HG03575 (cell line): Measurements from ENCODE around the gene DUSP16.
A peak's percentile ranks its signal among the peaks of the same experiment; 100 is the strongest.
"Not testable (repeated sequence)": the region's sequence is repeated elsewhere in the genome, so short reads cannot be mapped to it uniquely, and the experiment has no call there.

Experiments used
- ATAC-seq: cut with Tn5 transposase; IDR thresholded peaks from one replicate; pipeline ENCODE4 v1.9.1; 2021; ENCODE audit not compliant: unreplicated experiment, insufficient number of reproducible peaks, low FRiP score; ENCODE audit errors: extremely low read depth

The DUSP16 gene

DNA sequence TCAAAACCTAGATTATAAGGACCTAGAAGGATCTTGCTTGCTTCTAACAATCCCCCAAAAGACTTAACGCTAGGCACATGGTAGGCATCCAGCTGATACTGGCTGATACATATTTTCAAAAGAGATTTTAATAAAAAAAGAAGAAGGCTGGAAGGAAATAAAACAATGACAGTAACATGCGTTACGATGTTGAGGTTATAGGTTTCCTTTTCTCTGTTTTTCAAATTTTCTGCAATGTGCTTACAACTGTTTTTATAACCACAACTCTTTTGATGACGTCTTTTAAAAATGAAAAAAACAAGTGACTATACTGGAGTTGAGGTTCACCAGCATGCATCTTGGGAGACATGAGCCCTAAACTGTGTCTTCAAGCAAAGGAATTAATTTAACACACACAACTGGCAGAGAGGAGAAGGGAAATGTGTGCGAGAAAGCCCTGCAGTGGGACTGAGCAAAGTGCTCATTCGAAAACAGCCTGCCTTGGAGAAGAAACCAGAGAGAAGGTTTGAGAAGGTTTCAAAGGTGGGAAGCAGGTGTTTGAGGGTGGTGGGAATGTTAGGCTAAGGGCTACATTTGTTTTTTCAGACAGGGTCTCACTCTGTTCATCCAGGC lies 80.4 kb downstream of the DUSP16 start:
- no peak for ATAC-seq

DNA sequence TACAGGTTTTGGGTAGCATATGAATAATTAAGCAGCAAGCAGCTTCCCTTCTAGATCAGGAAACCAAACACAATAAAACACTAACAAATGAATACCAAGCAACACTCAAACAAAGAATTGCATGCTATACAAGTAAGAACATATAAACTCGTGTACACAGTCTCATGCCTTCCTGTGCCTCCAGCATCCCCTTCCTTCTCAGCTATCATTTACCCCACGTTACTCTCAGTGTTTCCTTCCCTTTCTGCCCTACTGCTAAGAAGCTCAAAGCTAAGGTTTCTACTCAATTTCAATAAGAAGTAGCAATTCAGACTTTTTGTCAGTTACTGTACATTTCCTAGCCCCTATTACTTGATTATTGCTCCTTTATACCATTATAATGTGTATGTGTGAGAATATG lies 81.0 kb downstream of the DUSP16 start:
- no peak for ATAC-seq

DNA sequence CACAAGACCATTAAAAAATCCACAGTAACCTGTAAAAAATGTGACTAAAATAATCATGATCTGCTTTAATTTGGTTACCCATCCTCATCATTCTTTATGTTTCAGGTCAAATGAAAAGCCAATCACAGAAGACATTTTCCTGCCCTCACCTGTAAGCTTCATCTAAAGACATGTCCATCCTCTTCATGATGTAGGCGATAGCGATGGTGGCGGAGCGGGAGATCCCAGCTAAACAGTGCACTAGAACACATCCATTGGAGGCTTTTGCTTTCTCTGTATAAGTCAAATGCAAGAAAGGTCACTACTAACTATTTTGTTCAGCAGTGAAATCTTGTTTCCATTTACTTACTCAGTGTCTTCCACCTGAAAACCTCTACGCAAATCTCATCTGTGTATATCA lies 82.6 kb downstream of the DUSP16 start:
- ATAC-seq = no peak

DNA sequence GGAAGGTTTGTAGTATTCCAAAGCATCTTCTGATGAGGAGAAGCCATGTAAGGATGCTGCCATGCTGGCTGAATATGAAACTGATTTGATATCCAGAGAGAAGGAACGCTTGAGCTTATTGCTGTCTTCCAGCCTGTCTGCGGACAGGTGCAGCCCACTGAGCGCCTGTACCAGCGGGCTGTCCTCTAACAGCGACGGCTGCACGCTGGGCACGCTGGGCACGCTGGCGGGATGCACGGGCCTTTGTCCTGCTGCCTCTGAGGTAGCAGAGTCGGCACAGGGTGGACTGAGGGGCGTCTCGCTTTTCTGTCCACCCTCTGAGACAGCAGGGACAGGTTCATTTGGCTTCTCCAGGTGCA lies 85.2 kb downstream of the DUSP16 start:
- ATAC-seq = no peak

DNA sequence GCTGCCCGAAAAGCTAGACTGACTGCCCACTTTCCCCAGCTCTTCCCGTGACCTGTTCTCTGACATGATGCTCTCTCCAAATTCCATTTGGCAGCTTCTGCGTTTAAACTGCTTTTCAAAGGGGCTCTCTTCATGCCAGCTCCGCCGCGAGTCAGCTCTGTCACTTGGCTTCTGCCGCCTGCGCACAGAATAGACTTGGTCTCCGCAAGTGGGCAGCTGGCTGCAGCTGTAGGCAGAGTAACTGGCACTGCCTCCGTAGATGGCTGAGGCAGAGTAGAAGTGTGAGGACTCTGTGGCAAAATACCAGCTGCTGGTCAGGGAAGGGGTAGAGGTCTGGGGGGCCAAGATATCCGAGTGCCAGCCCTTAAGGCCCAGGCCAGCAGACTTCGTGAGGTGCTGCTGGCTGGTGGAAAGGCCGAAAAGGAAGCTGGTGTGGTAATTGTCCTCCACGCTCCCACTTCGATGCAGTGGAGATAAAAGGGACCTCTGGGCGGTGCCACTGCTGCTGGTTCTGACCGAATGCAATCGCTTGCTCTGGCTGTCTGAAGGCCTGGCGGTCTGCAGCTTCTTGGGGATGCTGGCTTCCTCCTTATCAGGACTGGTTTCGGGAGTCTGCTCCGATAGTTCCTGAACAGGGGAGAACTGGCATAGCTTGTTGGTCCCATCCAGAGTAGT lies 85.7 kb downstream of the DUSP16 start:
- no peak for ATAC-seq

DNA sequence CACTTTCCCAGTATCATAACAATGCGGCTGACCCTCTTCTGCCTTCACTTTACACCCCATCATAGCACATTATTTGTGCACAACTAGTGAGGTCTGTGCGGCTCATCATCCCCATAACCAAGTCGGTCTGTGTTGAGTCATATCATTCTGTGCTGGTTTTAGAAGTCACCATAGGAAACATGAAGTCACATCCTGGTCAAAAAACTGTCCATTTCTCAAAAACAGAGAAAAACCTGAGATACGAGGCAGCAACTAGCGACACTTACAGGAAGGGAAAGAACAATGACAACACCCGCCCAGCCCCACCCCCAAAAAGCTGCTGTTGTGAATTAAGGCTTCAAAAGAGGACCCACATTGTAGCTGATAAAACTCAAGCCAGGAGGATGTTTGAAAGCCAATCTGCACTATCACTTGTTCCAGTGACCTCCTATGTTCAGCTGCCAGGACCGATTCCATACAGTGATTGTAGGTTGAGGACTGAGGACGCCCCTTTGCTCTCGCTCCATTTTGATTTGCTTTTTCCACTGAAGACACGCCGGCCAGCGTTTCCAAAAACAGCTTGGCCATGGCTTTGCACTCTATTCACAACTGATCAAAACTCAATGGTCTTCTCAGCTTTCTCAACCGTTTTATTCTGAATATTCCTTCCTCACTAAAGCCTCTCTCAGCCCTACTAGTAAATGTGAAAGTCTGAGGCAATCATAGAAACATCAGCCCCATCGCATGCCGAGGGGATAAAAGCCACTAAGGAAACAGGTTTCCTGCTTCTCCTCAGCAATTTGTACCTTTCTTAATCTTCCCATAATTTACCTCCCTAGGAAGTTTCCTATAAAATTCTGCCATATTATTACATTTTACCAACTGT lies 87.5 kb downstream of the DUSP16 start:
- ATAC-seq = peak; percentile 72

DNA sequence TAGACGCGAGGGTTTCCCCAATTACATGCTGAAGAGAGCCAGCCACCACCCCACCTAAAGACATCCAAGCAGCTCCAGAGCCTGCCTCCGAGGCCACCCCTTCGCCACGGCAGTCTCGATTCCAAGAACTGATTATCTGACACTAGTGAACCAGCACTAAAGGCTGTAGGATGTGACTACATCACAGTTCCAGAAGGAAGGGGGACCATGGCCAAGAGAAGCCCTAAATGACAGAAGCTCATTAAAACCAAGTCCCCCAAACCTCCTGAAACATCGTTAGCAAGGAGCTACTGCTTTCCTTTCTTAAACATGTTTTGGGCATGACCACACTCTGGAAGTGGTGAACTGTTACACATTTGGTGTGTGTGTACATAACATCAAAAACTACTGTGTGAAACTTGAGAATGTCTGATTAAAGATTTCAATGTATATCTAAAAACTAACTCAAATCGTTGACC lies 88.2 kb downstream of the DUSP16 start:
- ATAC-seq = no peak

DNA sequence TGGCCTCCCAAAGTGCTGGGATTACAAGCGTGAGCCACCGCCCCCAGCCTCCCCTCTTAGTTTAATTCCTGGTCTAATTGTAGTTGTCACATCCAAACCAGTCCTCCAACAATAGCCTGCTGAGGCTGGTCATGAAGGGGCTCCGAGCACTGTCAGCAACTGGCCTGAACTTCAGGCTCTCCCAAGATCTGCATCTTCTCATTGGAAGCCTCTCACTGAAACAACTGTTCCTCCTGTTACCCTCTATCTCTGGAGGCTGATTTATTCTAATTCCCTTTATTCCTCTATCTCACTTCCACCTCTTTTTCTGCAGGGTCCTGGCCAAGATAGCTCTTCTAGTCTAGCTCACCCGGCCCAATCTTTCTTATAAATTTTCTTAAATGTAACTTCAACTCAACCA lies 89.4 kb downstream of the DUSP16 start:
- ATAC-seq = no peak

DNA sequence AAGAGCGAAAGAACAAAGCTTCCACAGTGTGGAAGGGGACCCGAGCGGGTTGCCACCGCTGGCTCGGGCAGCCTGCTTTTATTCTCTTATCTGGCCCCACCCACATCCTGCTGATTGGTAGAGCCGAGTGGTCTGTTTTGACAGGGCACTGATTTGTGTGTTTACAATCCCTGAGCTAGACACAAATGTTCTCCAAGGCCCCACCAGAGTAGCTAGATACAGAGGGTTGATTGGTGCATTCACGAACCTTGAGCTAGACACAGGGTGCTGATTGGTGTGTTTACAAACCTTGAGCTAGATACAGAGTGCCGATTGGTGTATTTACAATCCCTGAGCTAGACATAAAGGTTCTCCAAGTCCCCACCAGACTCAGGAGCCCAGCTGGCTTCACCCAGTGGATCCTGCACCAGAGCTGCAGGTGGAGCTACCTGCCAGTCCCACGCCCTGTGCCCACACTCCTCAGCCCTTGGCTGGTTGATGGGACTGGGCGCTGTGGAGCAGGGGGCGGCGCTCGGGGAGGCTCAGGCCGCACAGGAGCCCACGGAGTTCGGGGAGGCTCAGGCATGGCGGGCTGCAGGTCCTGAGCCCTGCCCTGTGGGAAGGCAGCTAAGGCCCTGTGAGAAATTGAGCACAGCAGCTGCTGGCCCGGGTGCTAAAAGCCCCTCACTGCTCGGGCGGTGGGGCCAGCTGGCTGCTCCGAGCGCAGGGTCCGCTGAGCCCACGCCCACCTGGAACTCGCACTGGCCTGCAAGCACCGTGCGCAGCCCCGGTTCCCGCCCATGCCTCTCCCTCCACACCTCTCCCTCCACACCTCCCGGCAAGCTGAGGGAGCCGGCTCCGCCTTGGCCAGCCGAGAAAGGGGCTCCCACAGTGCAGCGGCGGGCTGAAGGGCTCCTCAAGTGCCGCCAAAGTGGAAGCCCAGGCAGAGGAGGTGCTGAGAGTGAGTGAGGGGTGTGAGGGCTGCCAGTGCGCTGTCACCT lies 90.4 kb downstream of the DUSP16 start:
- not testable (repeated sequence) for ATAC-seq

DNA sequence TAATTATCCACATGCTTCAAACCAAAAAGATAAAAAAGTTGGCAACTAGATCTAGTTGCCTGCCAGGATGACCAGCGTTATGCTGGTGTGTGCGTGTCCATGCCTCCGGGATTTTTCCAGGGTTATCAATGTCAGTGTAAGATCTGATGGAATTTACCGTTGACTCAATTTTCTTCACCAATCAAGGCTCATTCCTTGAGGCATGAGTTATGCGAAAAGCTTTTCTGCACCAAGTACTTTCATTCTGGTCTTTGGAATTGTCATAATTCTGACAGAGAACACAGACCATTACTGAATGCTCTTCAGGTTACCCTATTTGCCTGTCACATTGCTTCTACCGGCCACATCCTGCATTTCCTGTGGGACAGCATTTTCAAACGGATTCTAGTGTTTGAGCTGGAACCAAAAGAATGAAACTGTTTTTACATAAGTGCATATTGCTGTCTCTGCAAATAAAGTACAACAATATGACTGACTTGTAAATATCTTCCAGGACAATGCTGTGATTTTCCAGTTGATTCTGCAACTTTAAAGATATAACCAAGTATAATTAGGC lies 91.8 kb downstream of the DUSP16 start:
- ATAC-seq = no peak

DNA sequence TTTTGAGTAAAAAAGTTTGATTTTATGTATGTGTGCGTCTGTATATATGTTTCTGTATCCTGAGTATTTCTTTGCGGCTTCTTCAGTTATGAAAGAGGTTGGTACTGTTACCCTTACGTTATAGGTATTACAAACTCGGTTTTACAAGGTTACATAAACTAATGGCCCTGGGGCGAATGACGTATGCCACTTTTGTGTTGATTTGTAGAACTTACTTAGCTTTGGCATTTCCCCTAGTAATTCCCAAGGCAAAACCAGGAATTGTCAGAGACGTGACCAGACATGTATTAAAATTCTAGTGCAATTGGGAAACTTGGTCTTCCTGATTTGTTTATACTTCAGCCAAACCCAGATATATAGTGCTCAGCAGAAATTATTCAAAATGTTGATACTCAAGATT lies 93.3 kb downstream of the DUSP16 start:
- no peak for ATAC-seq

DNA sequence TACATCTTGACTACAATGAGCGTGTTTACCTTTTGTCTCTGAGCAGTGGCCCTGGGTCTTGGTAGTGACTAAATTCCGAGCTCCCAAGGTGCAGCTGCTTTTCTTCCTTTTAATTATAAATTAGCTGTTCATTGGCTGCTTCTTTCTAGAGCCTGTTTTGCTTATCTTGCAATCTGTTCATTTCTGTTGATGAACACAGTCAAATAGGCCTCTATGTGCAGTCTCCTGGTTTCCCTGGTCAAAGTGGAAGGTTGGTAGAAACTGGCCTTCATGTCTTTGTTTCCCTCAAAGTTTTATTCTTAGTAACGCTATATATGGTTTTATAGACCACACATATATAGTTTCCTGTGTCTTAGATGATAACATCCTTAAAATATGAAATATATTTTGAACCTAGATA lies 94.1 kb downstream of the DUSP16 start:
- ATAC-seq = no peak

DNA sequence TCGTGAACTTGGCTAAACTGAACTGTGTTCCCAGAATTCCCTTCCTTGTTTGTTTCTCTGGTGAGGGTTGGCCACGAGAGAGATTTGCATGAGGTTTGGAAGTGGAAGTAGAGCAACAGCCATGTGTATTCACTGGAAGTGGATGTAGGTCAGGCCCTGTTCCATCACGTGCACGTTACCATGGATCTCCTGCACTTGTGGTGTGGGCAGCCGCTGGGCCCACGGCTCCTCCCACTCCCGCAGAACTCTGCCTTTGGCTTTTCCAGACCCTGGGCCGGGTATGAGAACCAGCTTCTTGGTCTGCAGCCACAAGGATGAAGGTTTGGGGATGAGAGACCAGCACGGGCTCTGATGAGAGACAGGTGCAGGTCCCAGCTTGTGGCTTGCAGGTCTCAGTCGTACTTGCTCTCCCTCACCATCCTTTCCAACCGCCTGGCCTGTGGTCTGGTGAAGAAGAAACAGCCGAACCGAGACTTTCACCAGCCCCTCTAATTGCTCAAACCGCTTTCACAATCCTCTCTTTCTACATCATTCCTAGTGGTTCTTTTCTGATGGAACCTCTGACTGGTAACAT lies 94.9 kb downstream of the DUSP16 start:
- ATAC-seq = no peak

DNA sequence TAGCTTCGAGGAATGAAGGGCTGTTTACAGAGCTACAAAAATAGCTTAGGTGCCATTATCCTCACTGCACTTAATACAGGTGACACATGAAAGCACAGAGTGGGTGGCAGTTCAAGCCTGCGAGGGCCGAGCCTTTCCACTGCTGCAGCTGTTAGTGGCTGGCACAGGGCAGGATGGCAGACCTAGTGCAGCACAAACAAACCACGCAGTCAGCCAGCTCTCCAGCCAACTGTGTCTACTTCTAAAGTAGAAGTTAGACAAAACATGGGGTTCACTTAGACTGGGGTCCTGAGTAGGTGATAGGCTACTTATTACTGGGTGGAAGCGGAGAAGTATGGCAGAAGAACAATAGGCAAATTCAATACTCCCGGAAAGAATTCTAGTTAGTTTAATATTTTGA lies 95.4 kb downstream of the DUSP16 start:
- no peak for ATAC-seq

DNA sequence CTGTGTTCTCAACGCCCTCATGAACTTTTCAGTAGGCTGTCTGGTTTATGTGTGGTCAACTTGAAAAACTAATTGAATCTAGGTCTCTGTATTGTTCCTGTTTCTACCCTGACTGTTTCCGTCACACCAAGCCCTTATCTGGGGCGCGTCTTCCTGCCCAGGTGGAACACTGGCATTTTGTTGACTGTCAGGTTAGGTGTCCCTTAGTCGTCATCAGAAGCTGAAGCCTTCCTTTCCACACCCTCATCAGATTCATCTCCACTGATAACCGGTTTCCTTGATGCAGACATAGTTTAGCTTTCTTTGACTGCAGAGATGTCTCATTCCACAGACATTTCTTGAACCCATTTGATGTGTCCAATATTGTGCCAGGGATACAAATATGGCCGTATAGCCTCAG lies 96.5 kb downstream of the DUSP16 start:
- ATAC-seq = no peak

DNA sequence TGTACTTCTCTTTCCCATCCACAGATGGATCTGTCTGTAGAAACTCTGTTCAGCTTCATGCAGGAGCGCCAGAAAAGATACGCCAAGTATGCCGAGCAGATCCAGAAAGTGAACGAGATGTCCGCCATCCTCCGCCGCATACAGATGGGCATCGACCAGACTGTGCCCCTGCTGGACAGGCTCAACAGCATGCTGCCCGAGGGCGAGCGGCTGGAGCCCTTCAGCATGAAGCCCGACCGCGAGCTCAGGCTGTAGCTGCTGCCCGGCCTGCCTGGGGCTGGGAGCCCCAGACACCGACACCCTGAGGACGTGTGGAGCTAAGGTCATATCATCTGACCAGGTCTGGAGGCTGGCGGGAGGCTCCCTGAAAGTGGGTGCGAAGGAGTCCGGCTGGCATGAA lies 97.1 kb downstream of the DUSP16 start:
- ATAC-seq = no peak

DNA sequence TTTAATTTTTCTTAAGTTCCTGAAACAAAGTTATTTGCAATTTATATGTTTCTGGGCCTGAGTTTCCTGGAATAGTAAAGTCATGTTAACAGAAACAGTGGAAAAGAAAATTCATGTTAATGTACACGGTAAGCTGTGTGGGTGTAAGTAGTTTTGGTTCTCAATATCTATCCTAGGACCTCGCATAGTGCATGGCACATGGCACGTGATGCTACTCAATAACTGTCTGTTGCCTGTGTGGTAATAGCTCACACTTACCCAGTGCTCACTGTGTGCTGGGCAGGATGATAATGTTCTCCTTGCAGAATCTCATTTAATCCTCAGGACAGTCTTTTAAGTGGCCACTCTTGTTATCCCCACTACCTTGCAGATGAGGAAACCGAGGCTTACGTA lies 100.7 kb downstream of the DUSP16 start:
- ATAC-seq = no peak
